Measurements from ENCODE around the gene CMTM8.
A peak's percentile ranks its signal among the peaks of the same experiment; 100 is the strongest.

Gene CMTM8

GRCh38 chr3:32395496-32395895 lies 157.0 kb downstream of the CMTM8 start:
- no peak for TF ChIP-seq CTCF (IDR thresholded peaks at IDR 0.05; ENCODE audit: borderline replicate concordance, insufficient read depth, low read depth, low read length)
- H3K4me3 ChIP-seq (ENCODE audit: low read depth, low read length) = no peak overlapping the region

- no peak for TF ChIP-seq CTCF (IDR thresholded peaks at IDR 0.05; ENCODE audit: borderline replicate concordance, insufficient read depth, low read depth, low read length)
- H3K4me3 ChIP-seq (ENCODE audit: low read depth, low read length) = no peak overlapping the region
Observed at GRCh38 chr3:32397941-32398340, 159.5 kb downstream of the CMTM8 start.

- H3K4me3 ChIP-seq (ENCODE audit: low read depth, low read length) = no peak overlapping the region
- no peak for TF ChIP-seq CTCF (IDR thresholded peaks at IDR 0.05; ENCODE audit: borderline replicate concordance, insufficient read depth, low read depth, low read length)
Observed at GRCh38 chr3:32398531-32398930, 160.1 kb downstream of the CMTM8 start.

GRCh38 chr3:32399030-32399620 lies 160.6 kb downstream of the CMTM8 start:
- no peak overlapping the region for H3K4me3 ChIP-seq (ENCODE audit: low read depth, low read length)
- peak; percentile 43; the same call in 1 of the 2 replicates for TF ChIP-seq CTCF (IDR thresholded peaks at IDR 0.05; ENCODE audit: borderline replicate concordance, insufficient read depth, low read depth, low read length)

- no peak overlapping the region for H3K4me3 ChIP-seq (ENCODE audit: low read depth, low read length)
- no peak for TF ChIP-seq CTCF (IDR thresholded peaks at IDR 0.05; ENCODE audit: borderline replicate concordance, insufficient read depth, low read depth, low read length)
Observed at GRCh38 chr3:32401126-32401525, 162.6 kb downstream of the CMTM8 start.

- peak overlapping the region; percentile 26 for H3K4me3 ChIP-seq (ENCODE audit: low read depth, low read length)
- no peak for TF ChIP-seq CTCF (IDR thresholded peaks at IDR 0.05; ENCODE audit: borderline replicate concordance, insufficient read depth, low read depth, low read length)
Observed at GRCh38 chr3:32401556-32402081, 163.1 kb downstream of the CMTM8 start.

- TF ChIP-seq CTCF (IDR thresholded peaks at IDR 0.05; ENCODE audit: borderline replicate concordance, insufficient read depth, low read depth, low read length) = no peak
- no peak overlapping the region for H3K4me3 ChIP-seq (ENCODE audit: low read depth, low read length)
Observed at GRCh38 chr3:32403663-32404062, 165.2 kb downstream of the CMTM8 start.

Measured in GM12875 (cell line).